DOHH2 (cell line): ENCODE measurements around the gene UQCC5.

Source experiments
- H3F3A ChIP-seq: fragments of 200-600 bp; sonication (generic), shearing (Covaris generic); 2 replicates; pipeline ENCODE4 v1.6.0; 2016; ENCODE audit warnings: antibody characterized with exemption, mild to moderate bottlenecking; ENCODE audit not compliant: control insufficient read depth, insufficient read depth
- H3K27ac ChIP-seq: fragments of 200-600 bp; sonication (generic); 2 replicates; pipeline ENCODE4 v1.5.1; 2014; ENCODE audit warnings: low read depth, mild to moderate bottlenecking, low read length, moderate library complexity
- H3K27me3 ChIP-seq: fragments of 200-600 bp; sonication (generic); 2 replicates; pipeline ENCODE4 v1.6.1; 2014; ENCODE audit warnings: mild to moderate bottlenecking, low read length, mixed read lengths; ENCODE audit not compliant: control insufficient read depth
- H3K36me3 ChIP-seq: fragments of 200-600 bp; sonication (generic); 2 replicates; pipeline ENCODE4 v1.6.1; 2014; ENCODE audit warnings: mild to moderate bottlenecking, low read length, moderate library complexity, mixed read lengths; ENCODE audit not compliant: control insufficient read depth
- H3K4me1 ChIP-seq: fragments of 200-600 bp; sonication (generic); 2 replicates; pipeline ENCODE4 v1.6.1; 2014; ENCODE audit warnings: mild to moderate bottlenecking, low read length, mixed read lengths; ENCODE audit not compliant: control insufficient read depth
- H3K4me2 ChIP-seq: fragments of 200-600 bp; sonication (generic); 2 replicates; pipeline ENCODE4 v1.6.0; 2014; ENCODE audit warnings: mild to moderate bottlenecking, low read length, moderate library complexity
- H3K4me3 ChIP-seq: fragments of 200-600 bp; sonication (generic); 2 replicates; pipeline ENCODE4 v1.5.1; 2014; ENCODE audit warnings: mild to moderate bottlenecking, low read length, mixed read lengths
- H3K79me2 ChIP-seq: fragments of 200-600 bp; sonication (generic); 2 replicates; pipeline ENCODE4 v1.6.1; 2014; ENCODE audit warnings: mild to moderate bottlenecking, low read length, mixed read lengths; ENCODE audit not compliant: control insufficient read depth
- H3K9me2 ChIP-seq: fragments of 200-600 bp; sonication (generic); replicated peaks from 2 replicates; pipeline ENCODE4 v1.6.1; 2014; ENCODE audit warnings: mild to moderate bottlenecking, low read length, mixed read lengths; ENCODE audit not compliant: control insufficient read depth
- H3K9me3 ChIP-seq: fragments of 200-600 bp; sonication (generic); 2 replicates; pipeline ENCODE4 v1.6.1; 2014; ENCODE audit warnings: antibody characterized with exemption, low read length, mixed read lengths; ENCODE audit not compliant: control insufficient read depth, insufficient read depth
- H4K20me1 ChIP-seq: fragments of 200-600 bp; sonication (generic); 2 replicates; pipeline ENCODE4 v1.6.0; 2014; ENCODE audit warnings: low read depth, mild to moderate bottlenecking, antibody characterized with exemption, low read length, moderate library complexity; ENCODE audit not compliant: control insufficient read depth, insufficient read depth
- EZH2phosphoT487 ChIP-seq: fragments of 200-600 bp; sonication (generic); IDR thresholded peaks from 2 replicates; pipeline ENCODE4 v1.6.1; 2017; ENCODE audit warnings: borderline replicate concordance, mild to moderate bottlenecking, antibody characterized with exemption, low read length, moderate library complexity, mixed read lengths
- TF ChIP-seq, protein P1 (sequence below): fragments of 200-600 bp; sonication (generic); IDR thresholded peaks from one replicate; pipeline ENCODE4 v1.5.1; 2014; ENCODE audit warnings: antibody characterized with exemption, mild to moderate bottlenecking, low read depth, low read length; ENCODE audit not compliant: poor library complexity, severe bottlenecking

The UQCC5 gene

DNA sequence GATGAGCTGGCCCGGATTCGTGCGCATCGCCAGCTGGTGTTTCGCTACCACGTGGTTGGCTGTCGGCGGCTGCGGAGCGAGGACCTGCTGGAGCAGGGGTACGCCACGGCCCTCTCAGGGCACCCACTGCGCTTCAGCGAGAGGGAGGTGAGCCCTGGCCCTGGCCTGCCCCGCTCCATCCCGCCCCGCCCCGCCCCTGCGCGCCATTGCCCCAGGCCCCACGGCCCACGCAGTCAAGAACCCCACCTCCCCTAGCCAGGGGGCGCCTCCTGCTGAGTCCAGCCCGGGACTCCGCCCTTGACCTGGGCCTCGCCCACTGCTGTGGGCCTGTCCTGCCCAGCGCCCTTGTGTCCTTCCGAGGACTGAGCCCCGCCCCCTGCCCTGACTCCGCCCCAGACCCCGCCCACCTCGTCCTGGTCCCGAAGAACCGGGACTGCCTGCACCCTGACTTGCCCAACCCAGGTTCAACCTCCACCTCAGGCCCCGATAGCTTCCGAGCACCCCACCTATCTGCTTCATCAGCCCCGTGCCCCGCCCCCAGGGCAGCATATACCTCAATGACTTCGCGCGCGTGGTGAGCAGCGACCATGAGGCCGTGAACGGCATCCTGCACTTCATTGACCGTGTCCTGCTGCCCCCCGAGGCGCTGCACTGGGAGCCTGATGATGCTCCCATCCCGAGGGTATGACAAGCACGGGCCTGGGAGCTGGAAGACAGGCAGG, 17.5 kb upstream of the UQCC5 start:
- Histone ChIP-seq H3K27me3 (no peaks in the 10 kb centered on the region), H3F3A (no peaks in the 10 kb centered on the region), H3K79me2 (no peaks in the 10 kb centered on the region), H4K20me1 (no peaks in the 10 kb centered on the region), H3K9me2 (no peaks in the 10 kb centered on the region), H3K9me3 (no peaks in the 10 kb centered on the region), H3K27ac (no peak overlapping the region), H3K36me3 (no peaks in the 10 kb centered on the region; the same call in 1 of the 2 replicates), H3K4me3 (no peak overlapping the region), H3K4me2 (no peak overlapping the region), H3K4me1 (no peaks in the 10 kb centered on the region)
- TF ChIP-seq, protein P1, sequence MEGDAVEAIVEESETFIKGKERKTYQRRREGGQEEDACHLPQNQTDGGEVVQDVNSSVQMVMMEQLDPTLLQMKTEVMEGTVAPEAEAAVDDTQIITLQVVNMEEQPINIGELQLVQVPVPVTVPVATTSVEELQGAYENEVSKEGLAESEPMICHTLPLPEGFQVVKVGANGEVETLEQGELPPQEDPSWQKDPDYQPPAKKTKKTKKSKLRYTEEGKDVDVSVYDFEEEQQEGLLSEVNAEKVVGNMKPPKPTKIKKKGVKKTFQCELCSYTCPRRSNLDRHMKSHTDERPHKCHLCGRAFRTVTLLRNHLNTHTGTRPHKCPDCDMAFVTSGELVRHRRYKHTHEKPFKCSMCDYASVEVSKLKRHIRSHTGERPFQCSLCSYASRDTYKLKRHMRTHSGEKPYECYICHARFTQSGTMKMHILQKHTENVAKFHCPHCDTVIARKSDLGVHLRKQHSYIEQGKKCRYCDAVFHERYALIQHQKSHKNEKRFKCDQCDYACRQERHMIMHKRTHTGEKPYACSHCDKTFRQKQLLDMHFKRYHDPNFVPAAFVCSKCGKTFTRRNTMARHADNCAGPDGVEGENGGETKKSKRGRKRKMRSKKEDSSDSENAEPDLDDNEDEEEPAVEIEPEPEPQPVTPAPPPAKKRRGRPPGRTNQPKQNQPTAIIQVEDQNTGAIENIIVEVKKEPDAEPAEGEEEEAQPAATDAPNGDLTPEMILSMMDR, result no peak
- no peak for TF ChIP-seq EZH2phosphoT487

DNA sequence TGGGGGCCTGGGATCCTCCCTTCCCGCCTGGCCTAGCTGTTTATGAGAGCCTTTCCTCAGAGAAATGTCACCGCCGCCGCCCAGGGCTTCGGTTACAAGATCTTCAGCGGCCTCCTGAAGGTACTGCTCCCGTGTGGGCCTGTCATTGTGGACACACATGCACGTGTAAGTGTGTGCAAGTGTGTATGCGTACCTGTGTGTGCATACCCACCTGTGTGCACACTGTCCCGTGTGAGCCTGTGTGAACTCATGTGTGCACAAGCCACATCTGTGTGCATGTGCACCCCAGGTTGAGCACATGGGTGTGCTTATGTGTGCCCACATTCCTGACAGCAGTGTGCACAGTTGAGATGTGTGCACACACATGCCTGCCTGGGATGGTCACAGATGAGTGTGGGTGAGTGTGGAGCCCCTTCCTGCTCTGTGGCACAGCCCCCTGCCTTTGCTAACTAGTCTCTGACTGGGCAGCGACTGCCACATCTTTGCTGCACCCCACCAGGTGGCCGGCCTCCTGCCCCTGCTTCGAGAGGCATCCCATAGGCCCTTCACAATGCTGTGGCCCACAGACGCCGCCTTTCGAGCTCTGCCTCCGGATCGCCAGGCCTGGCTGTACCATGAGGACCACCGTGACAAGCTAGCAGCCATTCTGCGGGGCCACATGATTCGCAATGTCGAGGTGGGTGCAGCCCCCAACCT, 16.8 kb upstream of the UQCC5 start:
- Histone ChIP-seq H3K9me3 (no peaks in the 10 kb centered on the region), H4K20me1 (no peaks in the 10 kb centered on the region), H3K9me2 (no peaks in the 10 kb centered on the region), H3F3A (no peaks in the 10 kb centered on the region), H3K4me1 (no peaks in the 10 kb centered on the region), H3K4me2 (no peak overlapping the region), H3K79me2 (no peaks in the 10 kb centered on the region), H3K36me3 (peaks cover 4% of the 10 kb centered on the region), H3K4me3 (no peak overlapping the region), H3K27me3 (no peaks in the 10 kb centered on the region), H3K27ac (no peak overlapping the region)
- TF ChIP-seq, protein P1, result no peak
- no peak for TF ChIP-seq EZH2phosphoT487

DNA sequence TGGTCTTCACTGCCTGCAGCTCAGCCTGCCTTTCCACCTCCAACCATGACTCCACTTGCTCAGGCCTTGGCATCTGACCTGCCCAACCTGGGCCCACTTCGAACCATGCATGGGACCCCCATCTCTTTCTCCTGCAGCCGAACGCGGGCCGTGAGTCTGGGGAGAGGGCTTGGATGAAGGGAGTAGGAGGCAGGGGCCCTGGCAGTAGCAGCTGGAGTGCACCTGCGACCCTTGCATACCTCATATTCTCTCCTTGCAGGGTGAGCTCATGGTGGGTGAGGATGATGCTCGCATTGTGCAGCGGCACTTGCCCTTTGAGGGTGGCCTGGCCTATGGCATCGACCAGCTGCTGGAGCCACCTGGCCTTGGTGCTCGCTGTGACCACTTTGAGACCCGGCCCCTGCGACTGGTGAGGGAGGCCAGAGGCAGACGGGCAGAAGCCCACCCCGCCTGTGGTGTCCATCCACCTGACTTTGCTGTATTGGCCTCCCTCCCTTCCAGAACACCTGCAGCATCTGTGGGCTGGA, 16.2 kb upstream of the UQCC5 start:
- Histone ChIP-seq H3K4me1 (no peaks in the 10 kb centered on the region), H3K9me2 (no peaks in the 10 kb centered on the region), H3K27me3 (no peaks in the 10 kb centered on the region), H3K4me3 (no peak overlapping the region), H3K27ac (no peak overlapping the region), H4K20me1 (no peaks in the 10 kb centered on the region), H3K36me3 (peaks cover 8% of the 10 kb centered on the region), H3K4me2 (no peak overlapping the region), H3F3A (no peaks in the 10 kb centered on the region), H3K79me2 (no peaks in the 10 kb centered on the region), H3K9me3 (no peaks in the 10 kb centered on the region)
- TF ChIP-seq EZH2phosphoT487, result no peak
- TF ChIP-seq, protein P1, result no peak
